ENCODE results near the gene CHMP2A.

- no peak for TF ChIP-seq YY1 (IDR thresholded peaks at IDR 0.05; ENCODE audit: insufficient read depth, insufficient read length)
- no peak for TF ChIP-seq ZNF274 (IDR thresholded peaks at IDR 0.05; ENCODE audit: low read depth, low read length)
- no peak for TF ChIP-seq SUZ12 (IDR thresholded peaks at IDR 0.05; ENCODE audit: extremely low read depth, insufficient read depth, insufficient read length)
These were observed 4.5 kb upstream of the CHMP2A start for GRCh38 chr19:58559275-58560006.
